Common myeloid progenitor, CD34-positive (primary cell): ENCODE data around the gene SLC39A10. TPM values are rescaled to one million over a fixed set of nuclear protein-coding genes. Genes with fewer than 3 reads are reported as not detected.

Experiments used
- CTCF ChIA-PET: fragments of 350-600 bp; sonication (Branson Sonifier 250); formaldehyde crosslinking; loops from one replicate; lab custom pipeline; 2021; ENCODE audit warnings: antibody characterized with exemption; lab: Charles Lee
- POLR2A ChIA-PET: fragments of 350-600 bp; sonication (Branson Sonifier 250); formaldehyde crosslinking; loops from one replicate; lab custom pipeline; 2021; ENCODE audit warnings: antibody characterized with exemption; lab: Charles Lee
- DNase-seq, 3 donors: peaks; one replicate each; pipeline versions ENCODE4 v3.0.0 to v3.0.0-alpha.2; 2013
- H3K27ac ChIP-seq, 2 experiments: 1 replicate in 1 of 2; 2 replicates in 1 of 2; pipeline ENCODE4 v1.7.0; 2013; ENCODE audit warnings: inconsistent platforms in 2 of 2, low read length in 2 of 2, mild to moderate bottlenecking in 2 of 2, low read depth in 1 of 2, moderate library complexity in 1 of 2; ENCODE audit not compliant: severe bottlenecking in 2 of 2, insufficient read depth in 1 of 2, poor library complexity in 1 of 2
- H3K27me3 ChIP-seq, 5 experiments: replicated peaks in 2 of 5; 1 replicate in 3 of 5; 2 replicates in 2 of 5; pipeline versions ENCODE4 v1.6.1 to v1.7.0; 2013; ENCODE audit warnings: low read length in 4 of 5, mild to moderate bottlenecking in 2 of 5, moderate library complexity in 2 of 5, inconsistent platforms in 1 of 5; ENCODE audit not compliant: insufficient read depth in 5 of 5, control insufficient read depth in 4 of 5
- H3K36me3 ChIP-seq, 4 experiments: 1 replicate in 2 of 4; 2 replicates in 2 of 4; pipeline versions ENCODE4 v1.6.1 to v1.7.0; 2013; ENCODE audit warnings: low read length in 3 of 4, control low read depth in 1 of 4, mild to moderate bottlenecking in 1 of 4; ENCODE audit not compliant: control insufficient read depth in 4 of 4, insufficient read depth in 4 of 4
- H3K4me1 ChIP-seq, 4 experiments: 1 replicate in 3 of 4; 2 replicates in 1 of 4; pipeline versions ENCODE4 v1.6.1 to v1.7.1; 2013; ENCODE audit warnings: low read length in 3 of 4, mild to moderate bottlenecking in 3 of 4, control low read depth in 1 of 4, inconsistent platforms in 1 of 4, moderate library complexity in 1 of 4; ENCODE audit not compliant: control insufficient read depth in 4 of 4, insufficient read depth in 4 of 4; ENCODE audit errors: control extremely low read depth in 1 of 4
- H3K4me3 ChIP-seq, 7 experiments: 1 replicate in 4 of 7; 2 replicates in 3 of 7; pipeline versions ENCODE4 v1.5.1 to v1.7.0; 2013; ENCODE audit warnings: mild to moderate bottlenecking in 7 of 7, low read length in 6 of 7, moderate library complexity in 6 of 7, inconsistent platforms in 2 of 7, low read depth in 2 of 7, control low read depth in 1 of 7; ENCODE audit not compliant: insufficient read depth in 4 of 7, control insufficient read depth in 1 of 7; ENCODE audit errors: extremely low read depth in 1 of 7
- H3K9me3 ChIP-seq, 5 experiments: 1 replicate in 4 of 5; 2 replicates in 1 of 5; pipeline versions ENCODE4 v1.6.1 to v1.7.1; 2013; ENCODE audit warnings: low read length in 4 of 5, mild to moderate bottlenecking in 2 of 5, inconsistent platforms in 1 of 5, low read depth in 1 of 5, moderate library complexity in 1 of 5; ENCODE audit not compliant: control insufficient read depth in 4 of 5, insufficient read depth in 2 of 5; ENCODE audit errors: control extremely low read depth in 1 of 5
- WGBS: methylation state at CpG from one replicate; pipeline ENCODE4 v1.1.5; 2013; ENCODE audit not compliant: insufficient coverage; 5-methylcytosine and 5-hydroxymethylcytosine counted together
- polyA plus RNA-seq: library from polyadenylated mRNA; unstranded; fragments of 120-200 nt; gene quantifications from one replicate; pipeline ENCODE4 v1.2.1, GENCODE V29; 2013

SLC39A10 gene
- polyA plus RNA-seq, result 21.4 TPM

GRCh38 chr2:195656859-195657633 is at the start of gene SLC39A10:
SLC39A10 (plus strand) TSS chr2:195657226; CDS start chr2:195680043, 22,817 bp downstream.
- peak within 1 kb of the TSS; percentile 76 to 97 (median 84) for H3K4me3 ChIP-seq
- ChIA-PET CTCF (interaction anchor here (0.6 to 1.4 kb wide), 6 partner anchors 10 to 411 kb away, joined by 3 to 4 read pairs (median 3); partner anchors contain the start of gene DNAH7), POLR2A (interaction anchor here (0.6 to 1.3 kb wide), 6 partner anchors 30 to 1493 kb away, joined by 3 to 5 read pairs (median 3); partner anchors contain the start of gene DNAH7)
- WGBS, result 0% methylated on average over 76 of the region's 85 CpGs
- H3K36me3 ChIP-seq, result no peaks in the 10 kb centered on the region
- H3K27ac ChIP-seq, result peak within 1 kb of the TSS; percentile 91 to 97
- H3K4me1 ChIP-seq, result peaks cover 18 to 37% (median 26%) of the 10 kb centered on the region in 4 experiments
- H3K9me3 ChIP-seq, result no peaks in the 10 kb centered on the region
- peak; percentile 97 to 99 (median 99) for DNase-seq
- no peaks in the 10 kb centered on the region for H3K27me3 ChIP-seq

- no peaks in the 10 kb centered on the region for H3K4me1 ChIP-seq
- no peak overlapping the region for H3K4me3 ChIP-seq
- POLR2A ChIA-PET, result no interaction called here
- WGBS, result 94% methylated on average over 3 of the region's 7 CpGs
- CTCF ChIA-PET, result interaction anchor here (1.4 kb wide), 1 partner anchor 29 kb away, joined by 4 read pairs; no protein-coding TSS in a partner anchor
- no peaks in the 10 kb centered on the region for H3K27me3 ChIP-seq
- no peak overlapping the region for H3K27ac ChIP-seq
- no peak for DNase-seq
- no peaks in the 10 kb centered on the region for H3K36me3 ChIP-seq
- no peaks in the 10 kb centered on the region for H3K9me3 ChIP-seq
Observed at GRCh38 chr2:195608768-195609454, 48.1 kb upstream of the SLC39A10 start.

DNA sequence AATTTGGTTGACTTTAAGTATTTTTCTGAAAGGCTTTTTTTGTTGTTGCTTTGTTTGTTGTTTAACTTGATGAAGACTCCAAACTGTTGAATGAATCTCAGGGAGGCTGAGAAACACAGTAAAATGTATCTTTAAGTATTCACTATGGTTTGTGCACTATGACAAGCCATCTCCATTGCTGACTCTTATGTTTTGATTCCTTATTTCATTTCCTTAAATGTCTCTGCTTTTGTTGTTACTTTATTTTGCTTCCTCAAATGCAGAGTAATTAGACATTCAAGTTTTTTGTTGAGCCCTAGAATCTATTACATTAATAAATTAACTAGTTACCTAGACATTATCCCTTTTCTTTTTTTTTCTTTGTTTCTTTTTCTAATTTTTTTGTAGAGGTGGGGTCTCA is 46.3 kb upstream of the SLC39A10 start:
- Histone ChIP-seq H3K36me3 (no peaks in the 10 kb centered on the region), H3K4me3 (no peak overlapping the region), H3K4me1 (no peaks in the 10 kb centered on the region), H3K27me3 (no peaks in the 10 kb centered on the region), H3K9me3 (no peaks in the 10 kb centered on the region), H3K27ac (no peak overlapping the region)
- ChIA-PET CTCF (no interaction called here), POLR2A (no interaction called here)
- DNase-seq, result no peak

GRCh38 chr2:195612611-195613495 is 44.2 kb upstream of the SLC39A10 start:
- POLR2A ChIA-PET, result no interaction called here
- H3K27ac ChIP-seq, result no peak overlapping the region
- no peak for DNase-seq

GRCh38 chr2:195613922-195614321 is 43.1 kb upstream of the SLC39A10 start:
- no peaks in the 10 kb centered on the region for H3K36me3 ChIP-seq
- H3K4me3 ChIP-seq, result no peak overlapping the region
- ChIA-PET POLR2A (no interaction called here), CTCF (no interaction called here)
- no peak overlapping the region for H3K27ac ChIP-seq
- H3K4me1 ChIP-seq, result no peaks in the 10 kb centered on the region
- H3K27me3 ChIP-seq, result no peaks in the 10 kb centered on the region
- no CpG with 5 or more reads among the region's 2 CpGs for WGBS
- no peak for DNase-seq
- H3K9me3 ChIP-seq, result no peaks in the 10 kb centered on the region

More at GRCh38 chr2:195612611-195613495, 44.2 kb upstream of the SLC39A10 start:
- Histone ChIP-seq H3K9me3 (no peaks in the 10 kb centered on the region), H3K4me1 (no peaks in the 10 kb centered on the region), H3K36me3 (no peaks in the 10 kb centered on the region), H3K27me3 (no peaks in the 10 kb centered on the region), H3K4me3 (no peak overlapping the region)
- WGBS, result no CpG with 5 or more reads among the region's 3 CpGs
- CTCF ChIA-PET, result interaction anchor here (0.6 to 1.0 kb wide), 2 partner anchors 10 to 453 kb away, joined by 3 read pairs; no protein-coding TSS in a partner anchor

DNA sequence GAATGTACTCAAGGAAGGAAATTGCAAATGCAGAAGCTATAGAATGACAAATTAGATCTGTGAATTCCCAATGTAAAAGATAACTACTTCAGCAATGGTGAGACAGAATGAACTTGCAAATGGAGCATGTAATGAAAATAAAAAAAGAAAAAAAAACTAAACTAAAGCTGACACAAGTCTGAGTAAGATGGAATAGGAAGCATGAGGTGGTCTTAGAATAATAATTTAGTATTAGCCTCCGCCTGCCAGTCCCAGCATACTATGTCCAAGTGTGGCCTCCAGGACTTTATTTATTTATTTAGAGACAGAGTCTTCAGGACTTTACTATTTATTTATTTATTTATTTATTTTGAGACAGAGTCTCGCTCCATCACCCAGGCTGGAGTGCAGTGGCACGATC is 37.4 kb upstream of the SLC39A10 start:
- no peak overlapping the region for H3K4me3 ChIP-seq
- H3K27ac ChIP-seq, result no peak overlapping the region
- H3K9me3 ChIP-seq, result no peaks in the 10 kb centered on the region
- 100% methylated on average over 2 of the region's 3 CpGs for whole genome bisulfite sequencing
- H3K36me3 ChIP-seq, result no peaks in the 10 kb centered on the region
- no peak for DNase-seq
- H3K27me3 ChIP-seq, result no peaks in the 10 kb centered on the region
- H3K4me1 ChIP-seq, result no peaks in the 10 kb centered on the region
- CTCF ChIA-PET, result no interaction called here
- POLR2A ChIA-PET, result no interaction called here
